Measurements from ENCODE around the gene ZMIZ2. TPM values are rescaled to one million over a fixed set of nuclear protein-coding genes. Genes with fewer than 3 reads are reported as not detected.
"Not testable (repeated sequence)": the region's sequence is repeated elsewhere in the genome, so short reads cannot be mapped to it uniquely, and the experiment has no call there.

Gene ZMIZ2
- polyA plus RNA-seq (ENCODE audit: insufficient read length in 3 of 3): 10 to 100 TPM; 40.7 to 46.0 (median 43.7) TPM

- peak in 2 of 3 donors; percentile 76 to 80 for DNase-seq (ENCODE audit: low read depth in 3 of 3, low spot score in 2 of 3)
These were observed at the start of gene ZMIZ2 for GRCh38 chr7:44748045-44748947. Gene ZMIZ2, plus strand, starts transcription at chr7:44748847. Its CDS starts 7,403 bp downstream, at chr7:44756250.

- DNase-seq (ENCODE audit: low read depth in 3 of 3, low spot score in 2 of 3): not testable (repeated sequence)
These were observed 49.0 kb upstream of the ZMIZ2 start for GRCh38 chr7:44699598-44699997.

GRCh38 chr7:44700322-44700721, 48.3 kb upstream of the ZMIZ2 start:
- DNase-seq (ENCODE audit: low read depth in 3 of 3, low spot score in 2 of 3): no peak

- not testable (repeated sequence) for DNase-seq (ENCODE audit: low read depth in 3 of 3, low spot score in 2 of 3)
These were observed 45.3 kb upstream of the ZMIZ2 start for GRCh38 chr7:44703391-44703790.

- DNase-seq (ENCODE audit: low read depth in 3 of 3, low spot score in 2 of 3): no peak
These were observed 44.7 kb upstream of the ZMIZ2 start for GRCh38 chr7:44703921-44704320.

GRCh38 chr7:44705434-44705833, 43.2 kb upstream of the ZMIZ2 start:
- no peak for DNase-seq (ENCODE audit: low read depth in 3 of 3, low spot score in 2 of 3)

GRCh38 chr7:44706788-44707557, 41.7 kb upstream of the ZMIZ2 start:
- no peak for DNase-seq (ENCODE audit: low read depth in 3 of 3, low spot score in 2 of 3)

GRCh38 chr7:44707558-44708230, 41.0 kb upstream of the ZMIZ2 start:
- DNase-seq (ENCODE audit: low read depth in 3 of 3, low spot score in 2 of 3): no peak

GRCh38 chr7:44709011-44709915, 39.4 kb upstream of the ZMIZ2 start:
- DNase-seq (ENCODE audit: low read depth in 3 of 3, low spot score in 2 of 3): no peak

GRCh38 chr7:44709945-44710596, 38.6 kb upstream of the ZMIZ2 start:
- DNase-seq (ENCODE audit: low read depth in 3 of 3, low spot score in 2 of 3): no peak

- no peak for DNase-seq (ENCODE audit: low read depth in 3 of 3, low spot score in 2 of 3)
These were observed 37.1 kb upstream of the ZMIZ2 start for GRCh38 chr7:44711528-44711927.

- DNase-seq (ENCODE audit: low read depth in 3 of 3, low spot score in 2 of 3): no peak
These were observed 36.6 kb upstream of the ZMIZ2 start for GRCh38 chr7:44712012-44712411.

- DNase-seq (ENCODE audit: low read depth in 3 of 3, low spot score in 2 of 3): no peak
These were observed 35.5 kb upstream of the ZMIZ2 start for GRCh38 chr7:44713141-44713540.

GRCh38 chr7:44713680-44714335, 34.8 kb upstream of the ZMIZ2 start:
- no peak for DNase-seq (ENCODE audit: low read depth in 3 of 3, low spot score in 2 of 3)

- no peak for DNase-seq (ENCODE audit: low read depth in 3 of 3, low spot score in 2 of 3)
These were observed 32.4 kb upstream of the ZMIZ2 start for GRCh38 chr7:44716205-44716604.

GRCh38 chr7:44720301-44720700, 28.3 kb upstream of the ZMIZ2 start:
- no peak for DNase-seq (ENCODE audit: low read depth in 3 of 3, low spot score in 2 of 3)

- DNase-seq (ENCODE audit: low read depth in 3 of 3, low spot score in 2 of 3): no peak
These were observed 24.4 kb upstream of the ZMIZ2 start for GRCh38 chr7:44724276-44724675.

- DNase-seq (ENCODE audit: low read depth in 3 of 3, low spot score in 2 of 3): not testable (repeated sequence)
These were observed 22.4 kb upstream of the ZMIZ2 start for GRCh38 chr7:44726250-44726649.
